GM23338 (cell line): Measurements from ENCODE around the gene VSX1. TPM values are rescaled to one million over a fixed set of nuclear protein-coding genes. Genes with fewer than 3 reads are reported as not detected.

Experiments used
- ATAC-seq: fragments of 200-7000 bp; cut with Tn5 transposase; 3 replicates; pipeline ENCODE4 v1.9.1; 2020
- DNase-seq: peaks from one replicate; pipeline ENCODE4 v3.0.0-alpha.2; 2015; ENCODE audit warnings: low spot score
- H2AFZ ChIP-seq: fragments of 200-600 bp; sonication (generic); 2 replicates; pipeline ENCODE4 v1.8.0; 2016; ENCODE audit warnings: antibody characterized with exemption, mild to moderate bottlenecking, moderate library complexity
- H3F3A ChIP-seq: fragments of 200-600 bp; sonication (generic); replicated peaks from 2 replicates; pipeline ENCODE4 v1.8.0; 2017; ENCODE audit warnings: antibody characterized with exemption, mixed run types, low read depth
- H3K27ac ChIP-seq: fragments of 200-600 bp; sonication (generic); 2 replicates; pipeline ENCODE4 v1.6.1; 2016; ENCODE audit warnings: low read depth
- H3K27me3 ChIP-seq: fragments of 200-600 bp; sonication (generic); 2 replicates; pipeline ENCODE4 v1.8.0; 2016; ENCODE audit warnings: mild to moderate bottlenecking, mixed run types, moderate library complexity; ENCODE audit not compliant: insufficient read depth
- H3K36me3 ChIP-seq: fragments of 200-600 bp; sonication (generic); 2 replicates; pipeline ENCODE4 v1.8.0; 2016; ENCODE audit warnings: mild to moderate bottlenecking; ENCODE audit not compliant: insufficient read depth
- H3K4me1 ChIP-seq: fragments of 200-600 bp; sonication (generic); 2 replicates; pipeline ENCODE4 v1.8.0; 2016; ENCODE audit warnings: mild to moderate bottlenecking, moderate library complexity; ENCODE audit not compliant: insufficient read depth
- H3K4me2 ChIP-seq: fragments of 200-600 bp; sonication (generic); 2 replicates; pipeline ENCODE4 v1.7.1; 2017; ENCODE audit warnings: mixed run types
- H3K4me3 ChIP-seq: fragments of 200-600 bp; sonication (generic); 2 replicates; pipeline ENCODE4 v1.6.1; 2016; ENCODE audit warnings: mixed run types
- H3K79me2 ChIP-seq: fragments of 200-600 bp; sonication (generic); replicated peaks from 2 replicates; pipeline ENCODE4 v1.8.0; 2017; ENCODE audit warnings: mild to moderate bottlenecking; ENCODE audit not compliant: insufficient read depth
- H3K9me2 ChIP-seq: fragments of 200-600 bp; sonication (generic); 2 replicates; pipeline ENCODE4 v1.8.0; 2017; ENCODE audit not compliant: insufficient read depth
- H4K20me1 ChIP-seq: fragments of 200-600 bp; sonication (generic); replicated peaks from 2 replicates; pipeline ENCODE4 v1.8.0; 2017; ENCODE audit warnings: mild to moderate bottlenecking; ENCODE audit not compliant: insufficient read depth
- H3K27ac Mint-ChIP-seq: 2 replicates; pipeline ENCODE4 v1.8.0; 2020; ENCODE audit warnings: inconsistent platforms, mild to moderate bottlenecking, moderate library complexity, mixed read lengths
- H3K27me3 Mint-ChIP-seq: 3 replicates; pipeline ENCODE4 v1.8.0; 2022; ENCODE audit warnings: low read depth, mild to moderate bottlenecking, moderate library complexity, mixed read lengths, inconsistent platforms; ENCODE audit not compliant: insufficient read depth, poor library complexity
- H3K36me3 Mint-ChIP-seq: 3 replicates; pipeline ENCODE4 v1.8.0; 2021; ENCODE audit warnings: low read depth, mild to moderate bottlenecking, inconsistent platforms, moderate library complexity, mixed read lengths
- H3K4me1 Mint-ChIP-seq: 3 replicates; pipeline ENCODE4 v1.8.0; 2020; ENCODE audit warnings: mild to moderate bottlenecking, inconsistent platforms, mixed read lengths
- H3K4me3 Mint-ChIP-seq: 3 replicates; pipeline ENCODE4 v1.8.0; 2021; ENCODE audit warnings: moderate library complexity, mild to moderate bottlenecking, inconsistent platforms, mixed read lengths
- H3K9me3 Mint-ChIP-seq: 3 replicates; pipeline ENCODE4 v1.8.0; 2020; ENCODE audit warnings: moderate library complexity, mild to moderate bottlenecking, inconsistent platforms, mixed read lengths
- EZH2 ChIP-seq: fragments of 200-600 bp; sonication (generic); IDR thresholded peaks from one replicate; pipeline ENCODE4 v1.8.0; 2017; ENCODE audit warnings: antibody characterized with exemption, mild to moderate bottlenecking, low read depth; ENCODE audit not compliant: unreplicated experiment
- NANOG ChIP-seq: IDR thresholded peaks from 2 replicates; pipeline ENCODE4 v1.6.1; 2016; ENCODE audit warnings: antibody characterized with exemption, borderline replicate concordance
- POLR2AphosphoS5 ChIP-seq: IDR thresholded peaks from 2 replicates; pipeline ENCODE4 v1.6.1; 2016; ENCODE audit warnings: antibody characterized with exemption, low read depth
- STAT1 ChIP-seq: IDR thresholded peaks from one replicate; pipeline ENCODE4 v1.6.1; 2016; ENCODE audit warnings: antibody characterized with exemption; ENCODE audit not compliant: unreplicated experiment
- ZNF114 ChIP-seq: fragments of 250-450 bp; sonication (Bioruptor Pico); IDR thresholded peaks from 2 replicates; pipeline ENCODE4 v1.5.0; 2020; ENCODE audit warnings: mild to moderate bottlenecking, moderate library complexity
- ZNF462 ChIP-seq: fragments of 250-450 bp; sonication (Bioruptor Pico); IDR thresholded peaks from 2 replicates; pipeline ENCODE4 v1.5.0; 2020; ENCODE audit warnings: mild to moderate bottlenecking, moderate library complexity
- polyA plus RNA-seq: library from polyadenylated mRNA; unstranded; fragments of >200 nt; fragmentation: Nextera tagmentation; extraction: Ambion mirVana; gene quantifications from 2 replicates; pipeline ENCODE4 v1.2.1, GENCODE V29; 2016
- total RNA-seq: library from RNA; depleted of rRNA; stranded (reverse); fragments of >200 nt; shearing (Covaris generic); gene quantifications from 2 replicates; pipeline ENCODE4 v1.2.3, GENCODE V29; 2014
- TF ChIP-seq, protein P1 (sequence below), 2 experiments: fragments of 200-600 bp in 1 of 2; sonication (generic) in 1 of 2; conservative IDR thresholded peaks; 2 replicates each; pipeline versions ENCODE4 v1.5.1 to v1.6.1; 2016 to 2017; ENCODE audit warnings: antibody characterized with exemption in 2 of 2, low read depth in 2 of 2, mild to moderate bottlenecking in 2 of 2, moderate library complexity in 1 of 2
- TF ChIP-seq, protein P2 (sequence below): IDR thresholded peaks from 2 replicates; pipeline ENCODE4 v1.6.1; 2016; ENCODE audit warnings: antibody characterized with exemption

The VSX1 gene
- total and polyA plus RNA-seq, 2 experiments from 2014 or later = 0.73 TPM; not detected in 1

DNA sequence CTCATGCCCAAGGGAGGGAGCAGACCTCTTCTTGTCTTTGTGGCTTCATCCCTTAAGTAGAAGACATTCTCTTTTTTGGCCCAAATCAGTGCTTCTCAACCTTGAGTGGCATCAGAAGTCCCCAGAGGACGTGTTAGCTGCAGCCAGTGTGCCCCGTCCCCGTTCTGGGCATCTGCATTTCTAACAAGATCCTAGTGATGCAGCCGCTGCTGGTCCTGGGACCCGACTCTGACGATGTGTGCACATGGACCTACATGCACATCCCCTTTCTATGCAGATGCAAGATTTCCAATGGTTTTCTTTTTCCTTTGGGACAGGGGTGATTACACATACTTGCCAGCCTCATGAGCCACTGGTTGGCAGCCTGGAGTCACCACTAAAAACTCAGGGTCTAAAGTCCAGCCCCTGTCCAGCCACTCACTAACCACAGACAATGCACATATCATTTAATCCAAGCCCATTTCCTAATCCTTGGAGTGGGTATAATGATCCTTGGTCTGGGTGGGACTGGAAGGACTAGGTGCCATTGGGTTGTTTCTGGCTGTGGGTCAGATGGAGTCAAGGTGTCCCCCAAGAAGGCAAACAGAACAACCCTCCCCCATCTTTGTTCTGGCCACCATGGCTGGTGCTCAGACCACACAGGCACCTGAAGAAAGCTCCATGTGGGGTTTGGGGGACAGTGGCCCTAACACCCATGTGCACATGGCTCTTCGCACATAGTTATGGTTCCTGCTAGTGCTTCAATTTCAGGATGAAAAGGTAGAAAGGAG, 30.4 kb downstream of the VSX1 start:
- Mint-ChIP-seq H3K4me1 (peaks cover 10% of the 10 kb centered on the region; the same call in 1 of the 3 replicates), H3K27me3 (peaks cover 22% of the 10 kb centered on the region), H3K27ac (no peak overlapping the region), H3K9me3 (no peaks in the 10 kb centered on the region), H3K4me3 (no peak overlapping the region), H3K36me3 (no peaks in the 10 kb centered on the region)
- Histone ChIP-seq H3K9me2 (no peaks in the 10 kb centered on the region; the same call in 1 of the 2 replicates), H2AFZ (no peak overlapping the region), H4K20me1 (no peaks in the 10 kb centered on the region), H3K27me3 (peaks cover 18% of the 10 kb centered on the region), H3K27ac (no peak overlapping the region), H3K4me1 (peaks cover 8% of the 10 kb centered on the region; the same call in 1 of the 2 replicates), H3K79me2 (no peaks in the 10 kb centered on the region), H3K4me3 (no peak overlapping the region), H3F3A (no peaks in the 10 kb centered on the region), H3K4me2 (no peak overlapping the region), H3K36me3 (no peaks in the 10 kb centered on the region)
- ATAC-seq = no peak
- TF ChIP-seq STAT1 = no peak
- no peak for TF ChIP-seq NANOG
- no peak for TF ChIP-seq EZH2
- TF ChIP-seq, protein P1, sequence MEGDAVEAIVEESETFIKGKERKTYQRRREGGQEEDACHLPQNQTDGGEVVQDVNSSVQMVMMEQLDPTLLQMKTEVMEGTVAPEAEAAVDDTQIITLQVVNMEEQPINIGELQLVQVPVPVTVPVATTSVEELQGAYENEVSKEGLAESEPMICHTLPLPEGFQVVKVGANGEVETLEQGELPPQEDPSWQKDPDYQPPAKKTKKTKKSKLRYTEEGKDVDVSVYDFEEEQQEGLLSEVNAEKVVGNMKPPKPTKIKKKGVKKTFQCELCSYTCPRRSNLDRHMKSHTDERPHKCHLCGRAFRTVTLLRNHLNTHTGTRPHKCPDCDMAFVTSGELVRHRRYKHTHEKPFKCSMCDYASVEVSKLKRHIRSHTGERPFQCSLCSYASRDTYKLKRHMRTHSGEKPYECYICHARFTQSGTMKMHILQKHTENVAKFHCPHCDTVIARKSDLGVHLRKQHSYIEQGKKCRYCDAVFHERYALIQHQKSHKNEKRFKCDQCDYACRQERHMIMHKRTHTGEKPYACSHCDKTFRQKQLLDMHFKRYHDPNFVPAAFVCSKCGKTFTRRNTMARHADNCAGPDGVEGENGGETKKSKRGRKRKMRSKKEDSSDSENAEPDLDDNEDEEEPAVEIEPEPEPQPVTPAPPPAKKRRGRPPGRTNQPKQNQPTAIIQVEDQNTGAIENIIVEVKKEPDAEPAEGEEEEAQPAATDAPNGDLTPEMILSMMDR (conservative IDR thresholded peaks at IDR 0.05; ENCODE audit: low read depth in 2 of 2) = no peak
- TF ChIP-seq, protein P2, sequence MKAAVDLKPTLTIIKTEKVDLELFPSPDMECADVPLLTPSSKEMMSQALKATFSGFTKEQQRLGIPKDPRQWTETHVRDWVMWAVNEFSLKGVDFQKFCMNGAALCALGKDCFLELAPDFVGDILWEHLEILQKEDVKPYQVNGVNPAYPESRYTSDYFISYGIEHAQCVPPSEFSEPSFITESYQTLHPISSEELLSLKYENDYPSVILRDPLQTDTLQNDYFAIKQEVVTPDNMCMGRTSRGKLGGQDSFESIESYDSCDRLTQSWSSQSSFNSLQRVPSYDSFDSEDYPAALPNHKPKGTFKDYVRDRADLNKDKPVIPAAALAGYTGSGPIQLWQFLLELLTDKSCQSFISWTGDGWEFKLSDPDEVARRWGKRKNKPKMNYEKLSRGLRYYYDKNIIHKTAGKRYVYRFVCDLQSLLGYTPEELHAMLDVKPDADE = no peak
- TF ChIP-seq ZNF114 (CRISPR knock-in tag) = no peak
- no peak for TF ChIP-seq ZNF462 (CRISPR knock-in tag)
- no peak for TF ChIP-seq POLR2AphosphoS5
- DNase-seq = no peak
